Activated CD8-positive, alpha-beta memory T cell treated with anti-CD3 and anti-CD28 coated beads, Interleukin-2, amount 10 ng/mL, durations not matched to agents 7 days and 5 days (primary cell): ENCODE results near the gene PTH1R. TPM values are rescaled to one million over a fixed set of nuclear protein-coding genes. Genes with fewer than 3 reads are reported as not detected.

Experiments
- ATAC-seq: fragments of 150-1000 bp; cut with Tn5 transposase; one replicate; pipeline ENCODE4 v1.10.0; 2021; ENCODE audit warnings: moderate library complexity
- CTCF ChIA-PET: fragments of 350-600 bp; sonication (Branson Sonifier 250); formaldehyde crosslinking; loops from one replicate; lab custom pipeline; 2021; ENCODE audit warnings: antibody characterized with exemption; lab: Charles Lee
- DNase-seq: peaks from one replicate; pipeline ENCODE4 v3.0.0-alpha.2; 2020
- H3K27ac Mint-ChIP-seq: one replicate; pipeline ENCODE4 v1.8.0; 2021; ENCODE audit warnings: mild to moderate bottlenecking, mixed read lengths
- H3K27me3 Mint-ChIP-seq: one replicate; pipeline ENCODE4 v1.8.0; 2021; ENCODE audit warnings: mixed read lengths
- H3K36me3 Mint-ChIP-seq: one replicate; pipeline ENCODE4 v1.8.0; 2021; ENCODE audit warnings: mild to moderate bottlenecking, mixed read lengths
- H3K4me1 Mint-ChIP-seq: one replicate; pipeline ENCODE4 v1.8.0; 2021; ENCODE audit warnings: mixed read lengths
- H3K4me3 Mint-ChIP-seq: one replicate; pipeline ENCODE4 v1.8.0; 2021; ENCODE audit warnings: mild to moderate bottlenecking, moderate library complexity, mixed read lengths
- H3K9me3 Mint-ChIP-seq: one replicate; pipeline ENCODE4 v1.8.0; 2022; ENCODE audit warnings: low read depth, mixed read lengths
- total RNA-seq, 2 experiments: library from RNA; stranded (reverse); gene quantifications; one replicate each; pipeline ENCODE4 v1.2.3, GENCODE V29; 2021

PTH1R gene
- total RNA-seq, 2 experiments from 2014 or later, result not detected

GRCh38 chr3:46952813-46953212 lies 75.3 kb downstream of the PTH1R start:
- Mint-ChIP-seq H3K36me3 (peaks cover 10% of the 10 kb centered on the region), H3K9me3 (no peaks in the 10 kb centered on the region), H3K4me1 (peaks cover 87% of the 10 kb centered on the region), H3K4me3 (peak overlapping the region; percentile 22), H3K27ac (peak overlapping the region; percentile 84), H3K27me3 (no peaks in the 10 kb centered on the region)
- ATAC-seq (no peak), DNase-seq (no peak)
- CTCF ChIA-PET, result interaction anchor here (0.8 to 1.6 kb wide), 4 partner anchors 15 to 43 kb away, joined by 3 to 5 read pairs (median 4); no protein-coding TSS in a partner anchor

Other genes with a start within 250 kb of the PTH1R start
- under 1 TPM; 0.09 to 0.58 TPM for gene ALS2CL, start 184.0 kb upstream of the PTH1R start, total RNA-seq
- not detected for gene TMIE, start 176.3 kb upstream of the PTH1R start, total RNA-seq
- not detected for gene PRSS50, start 159.9 kb upstream of the PTH1R start, total RNA-seq
- not detected for gene MYL3, start 14.3 kb upstream of the PTH1R start, total RNA-seq
- 10 to 100 TPM; 65.9 to 72.7 TPM for gene CCDC12, start 99.0 kb downstream of the PTH1R start, total RNA-seq
- 100 to 1,000 TPM; 164 to 262 TPM for gene NBEAL2, start 101.9 kb downstream of the PTH1R start, total RNA-seq